Stimulated activated CD4-positive, alpha-beta T cell treated with anti-CD3 and anti-CD28 coated beads, Interleukin-2, amount 100 ng/mL, for 4 hours (primary cell): ENCODE measurements around the gene SLC12A9.

Experiments used
- DNase-seq: peaks from one replicate; pipeline ENCODE4 v3.0.0-alpha.2; 2020; ENCODE audit warnings: low read depth

The SLC12A9 gene

DNA sequence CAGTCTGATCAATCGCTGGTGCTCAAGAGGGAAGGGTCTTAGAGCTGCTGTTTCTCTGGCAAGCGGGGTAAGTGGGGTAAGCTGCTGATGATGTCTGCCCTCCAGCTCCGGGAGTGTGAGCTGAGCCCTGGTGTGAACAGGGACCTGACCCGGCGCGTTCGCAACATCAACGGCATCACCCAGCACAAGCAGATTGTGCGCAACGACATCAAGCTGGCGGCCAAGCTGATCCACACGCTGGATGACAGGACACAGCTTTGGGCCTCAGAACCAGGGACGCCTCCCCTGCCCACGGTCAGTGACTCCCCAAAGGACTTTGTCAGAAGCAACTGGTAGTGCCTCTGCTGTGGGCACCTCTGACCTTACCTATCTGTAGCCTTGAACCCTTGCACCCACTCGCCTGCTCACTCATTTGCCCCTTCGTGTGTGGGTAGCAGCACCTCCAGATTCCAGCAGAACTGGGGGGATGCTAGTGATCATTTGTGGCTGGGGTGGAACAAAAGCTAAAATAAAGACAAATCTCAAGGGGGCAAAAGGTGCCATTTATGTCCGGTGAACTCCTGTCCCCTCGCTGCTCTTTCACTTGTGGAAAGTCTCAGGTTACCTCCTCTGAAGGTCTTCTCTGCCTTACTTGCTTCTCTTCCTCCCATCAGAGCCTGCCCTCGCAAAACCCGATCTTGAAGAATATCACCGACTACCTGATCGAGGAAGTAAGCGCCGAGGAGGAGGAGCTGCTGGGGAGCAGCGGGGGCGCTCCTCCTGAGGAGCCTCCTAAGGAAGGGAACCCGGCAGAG is 33.8 kb downstream of the SLC12A9 start:
- no peak for DNase-seq

DNA sequence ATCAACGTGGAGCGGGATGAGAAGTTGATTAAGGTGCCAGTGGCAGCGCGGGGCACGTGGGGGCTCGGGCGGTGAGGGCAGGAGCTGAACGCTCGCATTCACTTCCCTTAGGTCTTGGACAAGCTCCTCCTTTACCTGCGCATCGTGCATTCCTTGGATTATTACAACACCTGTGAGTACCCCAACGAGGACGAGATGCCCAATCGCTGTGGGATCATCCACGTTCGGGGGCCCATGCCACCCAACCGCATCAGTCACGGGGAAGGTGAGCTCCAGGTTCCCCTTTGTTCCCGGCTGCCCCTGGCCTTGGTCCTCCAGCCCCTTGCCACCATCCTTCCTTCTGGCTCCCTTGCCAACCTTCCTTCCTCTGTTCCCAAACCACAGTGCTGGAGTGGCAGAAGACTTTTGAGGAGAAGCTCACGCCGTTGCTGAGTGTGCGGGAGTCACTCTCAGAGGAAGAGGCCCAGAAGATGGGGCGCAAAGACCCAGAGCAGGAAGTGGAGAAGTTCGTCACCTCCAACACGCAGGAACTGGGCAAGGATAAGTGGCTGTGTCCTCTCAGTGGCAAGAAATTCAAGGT is 34.5 kb downstream of the SLC12A9 start:
- DNase-seq: no peak

DNA sequence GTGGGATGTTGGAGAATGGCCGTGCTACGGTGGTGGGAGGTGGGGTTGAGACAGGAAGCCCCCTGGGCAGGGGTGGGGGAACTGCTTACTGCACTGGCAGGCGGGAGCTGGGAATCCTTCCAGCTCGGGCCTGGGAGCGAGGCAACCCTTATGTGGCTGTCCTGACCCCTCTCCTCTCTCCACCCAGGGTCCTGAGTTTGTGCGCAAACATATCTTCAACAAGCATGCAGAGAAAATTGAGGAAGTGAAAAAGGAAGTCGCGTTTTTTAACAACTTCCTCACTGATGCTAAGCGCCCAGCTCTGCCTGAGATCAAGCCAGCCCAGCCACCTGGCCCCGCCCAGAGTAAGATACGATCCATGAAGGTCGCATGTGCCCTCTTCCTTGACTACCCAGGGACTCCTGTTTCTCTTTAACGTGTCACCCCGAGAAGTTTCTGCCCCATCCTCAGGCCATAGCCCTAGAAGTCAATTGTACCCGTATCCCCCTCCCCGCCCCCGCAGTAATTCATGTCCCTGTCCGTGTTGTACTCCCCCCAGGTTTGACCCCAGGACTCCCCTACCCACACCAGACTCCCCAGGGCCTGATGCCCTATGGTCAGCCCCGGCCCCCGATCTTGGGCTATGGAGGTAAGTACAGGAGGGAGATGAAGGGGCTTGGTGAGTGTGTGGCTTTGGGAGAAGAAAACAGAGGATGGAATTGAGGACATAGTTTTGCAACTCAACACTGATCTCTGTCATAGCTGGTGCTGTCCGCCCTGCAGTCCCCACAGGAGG is 35.2 kb downstream of the SLC12A9 start:
- no peak for DNase-seq

DNA sequence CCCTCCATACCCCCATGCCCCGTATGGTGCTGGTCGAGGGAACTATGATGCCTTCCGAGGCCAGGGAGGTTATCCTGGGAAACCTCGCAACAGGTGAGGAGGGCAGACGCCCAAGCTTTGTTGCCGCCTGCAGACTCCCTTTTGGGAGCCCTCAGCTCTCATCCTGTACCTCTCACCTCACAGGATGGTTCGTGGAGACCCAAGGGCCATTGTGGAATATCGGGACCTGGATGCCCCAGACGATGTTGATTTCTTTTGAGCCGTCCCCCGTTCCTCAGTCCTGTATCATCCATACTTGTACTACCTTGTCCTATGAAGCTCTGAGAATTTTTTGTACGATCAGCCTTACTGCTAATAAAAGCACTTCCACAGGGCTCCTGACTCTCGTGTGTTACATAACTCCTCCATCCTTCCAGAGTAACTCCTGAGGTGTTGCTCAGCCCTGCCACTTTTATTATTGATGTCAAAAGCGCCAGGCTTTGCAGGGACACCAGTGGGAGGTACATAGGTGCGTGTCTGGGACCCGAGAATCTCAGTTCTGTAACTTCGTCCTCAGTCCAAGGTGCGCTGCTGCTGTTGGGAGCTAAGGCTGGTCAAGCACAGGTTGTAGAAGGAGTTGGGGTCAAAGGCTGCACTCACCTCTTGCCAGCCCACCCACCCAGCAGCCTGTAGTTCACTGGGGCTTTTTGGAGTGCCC is 35.9 kb downstream of the SLC12A9 start:
- DNase-seq: no peak

DNA sequence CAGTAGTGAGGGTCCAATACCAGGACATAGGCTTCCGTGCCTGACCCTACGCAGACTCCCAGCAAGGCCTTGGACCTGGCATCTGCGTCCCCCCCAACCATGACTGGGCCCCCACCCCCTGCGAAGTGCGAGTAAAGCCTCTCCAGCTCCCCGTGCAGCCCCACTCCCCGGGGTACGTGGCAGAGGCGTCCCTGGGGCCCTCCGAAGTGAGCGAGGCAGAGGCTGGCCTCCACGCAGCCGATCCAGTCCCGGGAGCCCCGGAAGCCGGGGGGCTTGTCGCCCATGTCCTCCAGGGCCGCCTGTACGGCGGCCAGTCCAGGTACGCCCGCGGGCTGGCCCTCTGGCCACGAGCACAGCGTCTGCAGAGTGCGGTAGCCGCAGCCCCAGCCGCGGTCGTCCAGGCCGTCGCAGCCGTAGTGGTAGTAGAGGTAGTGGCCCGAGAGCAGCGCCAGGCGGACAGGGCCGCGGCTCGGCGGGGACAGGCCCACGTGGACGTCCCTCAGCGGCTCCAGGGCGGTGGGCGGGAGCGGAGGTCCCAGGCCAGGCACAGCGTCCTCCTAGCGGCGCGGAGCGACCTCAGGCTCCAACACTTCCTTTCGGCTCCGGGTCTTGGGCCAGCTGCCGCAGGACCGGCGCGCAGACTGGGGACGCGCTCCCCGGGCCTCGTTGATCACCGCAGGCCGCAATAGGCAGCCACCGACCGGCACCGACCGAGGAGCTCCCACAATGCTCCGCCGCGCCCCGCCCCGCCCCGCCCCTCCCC is 36.7 kb downstream of the SLC12A9 start, which contains the start of gene UFSP1:
Gene UFSP1, minus strand, starts transcription at position 728 of the 763 bp plus-strand sequence. Its CDS starts 444 bp downstream, at position 284.
- DNase-seq: no peak

DNA sequence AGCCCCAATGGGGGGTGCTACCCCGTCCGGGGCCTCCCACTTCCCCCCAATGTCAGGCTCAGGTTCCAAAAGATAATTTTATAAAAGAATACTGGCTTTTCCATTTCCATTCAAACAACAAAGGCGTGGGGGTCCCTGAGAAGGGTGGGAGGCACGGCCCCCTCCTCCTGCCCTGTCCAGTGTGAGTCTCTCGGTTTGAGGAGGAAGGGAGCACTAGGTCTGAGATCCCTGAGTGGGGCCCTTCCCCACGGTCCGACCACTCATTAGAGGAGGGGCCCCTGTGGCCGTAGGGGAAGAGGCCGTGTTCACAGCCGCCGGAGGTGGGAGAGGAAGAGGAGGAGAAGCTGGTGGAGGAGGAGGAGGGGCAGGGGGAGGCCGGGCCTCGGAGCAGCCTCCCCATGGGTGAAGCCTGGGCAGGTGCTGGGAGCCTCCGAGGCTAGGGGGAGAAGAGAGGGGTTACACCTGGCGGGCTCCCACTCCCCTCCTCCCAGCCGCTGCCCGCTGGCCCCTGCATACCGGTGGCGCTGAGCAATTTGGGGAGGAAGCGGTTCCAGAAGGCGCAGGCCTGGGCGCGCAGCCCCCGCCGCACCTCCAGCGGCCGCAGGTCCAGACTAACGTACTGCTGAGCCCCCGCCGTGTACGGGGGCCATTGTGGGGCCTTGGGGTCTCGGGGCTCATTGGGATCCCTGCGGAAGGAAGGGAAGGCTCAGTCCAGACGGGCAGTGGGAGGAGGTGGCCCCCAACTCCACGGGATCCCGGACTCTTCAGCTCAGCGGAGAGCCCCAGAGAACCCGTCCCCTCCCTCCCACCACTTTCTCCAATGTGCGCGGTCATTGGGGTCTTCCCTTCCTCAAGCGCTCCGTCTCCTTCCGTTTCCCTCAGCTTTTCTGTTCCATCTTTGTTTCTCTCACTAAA is 38.4 kb downstream of the SLC12A9 start:
- no peak for DNase-seq

DNA sequence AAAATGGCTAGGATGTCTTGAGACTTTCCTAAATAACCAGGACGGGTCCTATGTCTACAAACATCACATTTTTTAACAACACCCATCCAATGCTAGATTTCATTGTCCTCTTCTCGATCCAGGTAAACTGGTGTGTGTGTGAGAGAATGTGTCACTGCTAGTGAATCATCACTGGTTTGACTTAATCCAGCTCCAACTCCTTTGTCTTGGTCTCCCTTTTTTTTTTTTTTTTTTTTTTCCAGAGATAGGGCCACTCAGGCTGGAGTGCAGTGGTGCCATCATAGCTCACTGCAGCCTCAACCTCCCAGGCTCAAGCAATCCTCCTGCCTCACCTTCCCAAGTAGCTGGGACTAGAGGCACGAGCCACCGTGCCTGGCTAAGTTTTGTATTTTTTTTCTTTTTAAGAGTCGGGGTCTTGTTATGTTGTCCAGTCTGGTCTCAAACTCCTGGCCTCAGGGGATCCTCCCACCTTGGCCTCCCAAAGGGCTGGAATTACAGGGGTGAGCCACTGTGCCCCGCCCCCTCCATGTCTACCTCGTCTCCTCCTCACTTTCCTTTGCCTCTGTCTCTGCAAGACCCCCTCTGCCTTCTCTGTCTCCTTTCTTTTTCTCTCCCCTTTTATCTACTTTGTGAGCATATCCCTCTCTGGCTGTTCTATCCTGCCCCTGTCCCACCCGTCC is 39.2 kb downstream of the SLC12A9 start:
- no peak for DNase-seq

DNA sequence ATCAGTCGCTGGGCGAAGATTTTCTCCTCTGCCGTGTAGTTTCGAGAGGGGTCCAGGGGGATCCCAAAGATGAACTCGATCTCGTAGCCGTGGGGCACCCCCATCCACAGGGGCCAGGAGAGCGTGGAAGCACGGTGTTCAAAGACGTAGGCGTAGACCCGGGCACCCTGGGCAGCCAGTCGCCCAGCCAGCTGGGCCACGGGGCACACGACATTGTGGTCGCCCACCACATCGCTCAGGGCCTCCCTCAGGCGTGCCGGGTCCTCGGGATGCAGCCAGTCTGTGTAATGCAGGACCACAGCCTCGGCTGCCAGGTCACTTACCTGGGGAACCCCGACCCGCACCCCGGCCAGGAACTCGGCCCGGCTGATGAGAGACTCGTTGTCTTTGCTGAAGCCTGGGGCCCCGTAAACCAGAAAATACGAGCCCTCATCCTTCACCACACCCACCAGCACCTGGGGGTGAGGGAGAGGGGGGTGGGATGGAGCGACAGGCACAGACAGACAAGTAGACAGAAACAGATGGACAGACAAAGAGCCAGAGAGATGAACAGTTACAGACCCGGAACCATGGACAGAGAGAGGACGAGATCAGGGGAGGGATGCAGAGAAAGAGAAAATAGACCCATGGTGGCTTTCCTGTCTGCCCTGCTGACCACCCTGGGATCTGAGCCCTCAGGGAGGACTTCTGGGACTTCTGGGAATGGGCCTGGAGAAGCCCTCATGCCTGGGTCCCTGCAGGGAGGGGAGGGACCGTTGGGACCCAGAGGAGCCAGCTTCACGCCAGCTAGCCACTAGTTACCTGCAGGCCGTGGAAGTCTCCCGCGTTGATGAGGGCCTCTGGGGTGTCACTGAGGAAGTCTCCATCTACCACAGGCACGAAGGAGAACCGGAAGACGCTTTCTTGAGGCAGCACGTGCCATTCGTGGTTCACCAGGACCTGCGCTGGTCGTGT is 40.1 kb downstream of the SLC12A9 start:
- no peak for DNase-seq

DNA sequence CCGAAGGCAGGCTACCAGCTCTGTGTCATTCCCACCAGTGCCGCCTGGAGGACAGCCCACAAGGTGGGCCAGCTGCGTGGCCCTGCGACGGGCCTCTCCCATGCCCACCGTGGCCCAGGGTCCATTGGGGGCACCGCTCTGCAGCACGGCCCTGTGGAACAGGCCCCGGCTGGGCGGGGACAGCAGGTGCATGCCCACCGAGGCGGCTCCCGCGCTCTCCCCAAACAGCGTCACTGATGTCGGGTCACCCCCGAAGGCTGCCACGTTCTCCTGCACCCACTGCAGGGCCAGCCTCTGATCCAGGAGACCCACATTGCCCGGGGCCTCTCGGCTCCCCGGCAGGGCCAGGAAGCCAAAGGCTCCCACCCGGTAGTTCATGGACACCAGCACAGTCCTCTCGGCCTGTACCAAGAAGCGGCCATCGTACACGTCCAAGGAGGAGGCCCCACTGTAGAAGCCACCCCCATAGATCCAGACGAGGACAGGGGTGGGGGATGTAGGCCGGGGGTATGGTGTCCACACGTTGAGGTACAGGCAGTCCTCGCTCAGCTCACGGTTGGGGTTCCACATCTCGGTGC is 40.9 kb downstream of the SLC12A9 start:
- no peak for DNase-seq

DNA sequence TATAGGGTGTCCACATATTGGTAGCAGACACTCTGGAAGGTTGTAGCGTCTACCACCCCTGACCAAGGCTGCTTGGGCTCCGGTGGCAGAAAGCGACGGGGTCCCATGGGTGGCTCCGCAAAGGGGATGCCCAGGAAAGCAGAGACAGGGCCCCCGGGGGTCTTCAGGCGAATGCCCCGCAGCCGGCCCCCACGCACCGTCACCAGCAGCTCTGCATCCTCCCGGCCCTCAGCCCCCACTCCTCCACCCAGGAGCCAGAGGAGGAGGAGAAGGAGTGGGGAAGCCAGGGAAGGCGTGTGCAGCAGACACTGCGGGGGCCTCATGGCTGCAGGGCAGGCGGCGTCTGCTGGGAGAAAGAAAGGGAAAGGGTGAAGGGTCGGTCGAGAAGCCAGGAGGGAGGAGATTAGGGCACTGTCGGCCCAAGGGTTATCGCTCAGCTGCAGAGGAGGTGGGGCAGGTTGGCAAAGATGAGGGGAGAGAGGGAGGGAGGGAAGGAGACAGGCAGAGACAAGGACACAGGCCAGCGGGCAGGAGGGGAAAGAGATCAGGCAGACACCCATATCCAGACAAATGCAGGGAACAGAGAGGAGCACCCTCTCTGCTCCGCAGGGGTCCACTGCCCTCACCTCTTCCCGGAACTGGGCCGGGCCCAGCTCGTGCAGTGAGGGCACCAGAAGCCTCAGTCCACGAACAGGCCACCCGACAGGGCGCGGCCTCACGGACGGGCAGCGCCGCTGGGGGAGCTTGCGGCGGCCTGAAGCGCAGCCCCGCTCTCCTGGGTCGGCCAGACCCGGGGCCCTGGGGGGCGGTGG is 41.6 kb downstream of the SLC12A9 start:
- DNase-seq: no peak

DNA sequence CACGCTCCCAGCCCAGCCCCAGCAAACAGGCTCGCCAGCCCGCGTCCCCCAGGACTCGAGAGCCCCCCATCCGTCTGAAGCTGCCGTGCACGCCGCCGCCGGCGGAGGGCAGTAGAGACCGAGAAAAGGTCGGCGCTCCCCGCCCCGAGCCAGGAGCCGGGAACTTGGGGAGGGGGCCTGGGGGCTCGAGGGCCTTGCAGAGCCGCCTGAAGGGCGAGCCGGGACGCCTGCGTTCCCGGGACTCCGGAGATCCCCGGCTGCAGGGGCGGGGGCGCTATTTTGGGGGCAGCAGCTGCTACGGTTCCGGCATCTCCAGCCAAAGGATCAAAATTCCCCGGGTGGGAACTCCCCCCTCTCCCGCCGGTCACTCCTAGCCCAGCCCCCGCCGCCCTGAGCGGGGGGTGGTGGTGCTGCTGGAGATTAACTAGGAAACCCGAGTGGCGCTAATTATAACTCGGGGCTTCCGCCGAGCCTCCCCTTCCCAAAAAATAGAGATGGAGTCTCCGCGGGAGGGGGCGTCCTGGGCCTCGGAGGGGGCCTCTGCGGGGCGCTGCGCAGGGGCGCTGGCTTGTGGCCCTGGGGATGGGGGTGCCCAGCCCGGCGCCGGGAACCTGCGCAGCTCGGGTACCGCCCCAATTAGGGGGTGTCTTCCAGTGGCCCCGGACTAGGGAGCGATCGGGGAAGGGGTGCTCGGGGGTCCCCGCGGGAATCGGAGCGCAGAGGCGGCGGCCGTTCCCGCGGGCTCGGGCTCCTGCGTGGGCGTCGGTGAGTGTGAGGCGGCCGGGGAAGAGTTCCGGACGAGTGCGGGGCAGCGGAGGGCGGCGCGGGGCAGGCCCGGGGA is 42.6 kb downstream of the SLC12A9 start:
- peak; percentile 32 for DNase-seq

DNA sequence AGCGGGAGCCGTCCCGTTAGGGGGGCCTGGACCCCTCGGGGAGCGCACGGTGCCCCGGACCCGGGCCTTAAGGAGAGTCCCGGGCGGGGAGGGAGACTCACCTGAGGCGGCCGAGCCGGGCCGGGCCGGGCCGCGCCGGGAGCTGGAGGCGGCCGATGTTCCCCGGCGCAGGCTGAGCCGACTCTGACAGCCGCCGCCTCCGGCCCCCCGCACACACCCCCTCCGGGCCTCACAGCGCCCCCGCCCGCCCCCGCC is 43.1 kb downstream of the SLC12A9 start, which contains the start of gene ACHE:
Gene ACHE, minus strand, starts transcription at position 188 of the 255 bp plus-strand sequence. CDS start 1,656 bp downstream, outside the sequence.
- DNase-seq: no peak

DNA sequence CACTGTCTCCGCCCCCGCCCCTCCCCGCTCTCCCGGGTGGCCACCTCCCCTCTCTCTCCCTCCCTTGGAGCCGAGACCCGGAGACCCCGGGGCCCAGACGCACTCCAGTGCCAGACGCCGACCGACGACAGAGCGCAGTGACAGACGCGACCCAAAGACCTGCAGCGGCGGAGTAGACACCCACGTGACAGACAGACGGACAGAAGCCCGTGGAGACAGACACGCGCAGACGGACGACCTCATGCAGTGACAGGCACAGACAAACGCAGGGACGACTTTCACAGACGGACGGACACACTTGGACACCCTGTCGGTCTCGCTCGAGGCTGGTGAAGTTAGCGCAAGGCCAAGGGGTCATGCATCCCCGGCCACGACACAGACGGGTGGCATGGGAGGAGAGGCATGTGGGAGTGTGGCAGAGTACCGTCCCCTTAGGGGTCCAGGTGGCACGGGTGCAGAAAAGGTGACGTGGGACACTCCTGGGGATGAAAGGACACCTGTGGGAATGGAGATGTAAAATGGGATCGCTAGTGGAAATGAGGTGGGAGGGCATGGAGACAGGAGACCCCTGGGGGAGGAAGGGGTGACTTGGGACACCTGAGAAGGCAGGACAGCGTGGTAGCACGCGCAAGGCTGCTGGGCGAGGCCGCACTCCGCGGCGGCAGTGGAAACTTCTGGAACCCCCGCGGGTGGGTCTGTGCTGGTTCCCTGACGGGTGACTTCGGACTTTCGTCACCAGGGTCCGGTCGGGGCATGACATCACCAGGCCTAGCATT is 43.6 kb downstream of the SLC12A9 start:
- no peak for DNase-seq

DNA sequence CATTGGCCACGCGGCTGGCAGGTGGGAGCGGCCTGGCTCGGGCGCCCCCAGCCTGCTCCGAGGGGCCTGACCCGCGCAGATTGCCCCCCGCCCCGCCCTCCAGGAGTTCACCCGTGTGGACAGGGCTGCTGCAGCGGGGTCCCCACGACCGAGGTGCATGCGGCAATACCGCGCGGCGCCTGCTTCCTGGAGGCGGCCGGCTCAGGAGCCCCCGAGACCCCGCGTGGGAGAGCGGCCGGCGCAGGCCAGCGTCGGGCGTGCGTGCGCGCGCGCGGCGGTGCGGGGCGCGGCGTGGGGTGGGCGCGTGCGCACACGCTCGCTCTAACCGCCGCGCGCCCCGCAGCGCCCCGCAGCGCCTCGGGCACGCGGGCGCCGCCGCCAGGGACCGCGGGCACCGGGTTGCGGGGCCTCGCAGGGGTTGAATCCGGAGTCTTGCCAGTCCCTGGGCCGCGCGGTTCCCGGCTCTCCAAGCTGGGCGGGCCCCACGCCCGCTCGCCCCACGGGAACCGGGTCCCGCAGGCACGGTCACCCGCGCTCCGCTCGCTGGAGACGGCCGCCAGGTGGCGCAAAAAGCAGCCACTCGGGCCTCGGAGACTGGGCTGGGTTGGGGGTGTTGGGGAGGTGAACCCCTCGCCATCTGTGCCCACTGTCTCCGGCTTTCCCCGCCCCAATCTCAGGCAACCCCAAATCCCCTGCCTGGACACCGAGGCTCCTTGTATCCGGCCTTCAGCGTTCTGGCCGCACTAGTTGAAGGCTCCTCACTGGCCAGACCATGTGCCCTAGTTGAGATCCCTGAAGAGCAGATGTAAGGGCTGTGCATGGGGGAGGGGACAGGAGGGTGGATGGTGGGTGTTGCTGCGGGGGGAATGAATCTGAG is 44.5 kb downstream of the SLC12A9 start:
- peak; percentile 51 for DNase-seq
